PC-3 (cell line): ENCODE measurements around the gene ALG14.

Source experiments
- CTCF ChIP-seq: fragments of 300-600 bp; sonication (generic); conservative IDR thresholded peaks from 2 replicates; pipeline ENCODE4 v1.5.1; 2017; ENCODE audit warnings: antibody characterized with exemption, low read depth, mild to moderate bottlenecking, low read length
- EZH2 ChIP-seq: fragments of 300-600 bp; sonication (generic); IDR thresholded peaks from one replicate; pipeline ENCODE4 v1.6.1; 2017; ENCODE audit warnings: antibody characterized with exemption, mild to moderate bottlenecking, low read length; ENCODE audit not compliant: unreplicated experiment
- EZH2phosphoT487 ChIP-seq: fragments of 300-600 bp; sonication (generic); IDR thresholded peaks from 2 replicates; pipeline ENCODE4 v1.6.1; 2018; ENCODE audit warnings: mild to moderate bottlenecking, antibody characterized with exemption, low read length, borderline replicate concordance

GRCh38 chr1:95080879-95081278 lies 8.1 kb upstream of the ALG14 start:
- TF ChIP-seq EZH2 (no peak), CTCF (no peak), EZH2phosphoT487 (no peak)
